DOHH2 (cell line): ENCODE data around the gene SULT2B1.

ENCODE experiments used
- EZH2phosphoT487 ChIP-seq: fragments of 200-600 bp; sonication (generic); IDR thresholded peaks from 2 replicates; pipeline ENCODE4 v1.6.1; 2017; ENCODE audit warnings: borderline replicate concordance, mild to moderate bottlenecking, antibody characterized with exemption, low read length, moderate library complexity, mixed read lengths
- TF ChIP-seq, protein P1 (sequence below): fragments of 200-600 bp; sonication (generic); IDR thresholded peaks from one replicate; pipeline ENCODE4 v1.5.1; 2014; ENCODE audit warnings: antibody characterized with exemption, mild to moderate bottlenecking, low read depth, low read length; ENCODE audit not compliant: poor library complexity, severe bottlenecking

DNA sequence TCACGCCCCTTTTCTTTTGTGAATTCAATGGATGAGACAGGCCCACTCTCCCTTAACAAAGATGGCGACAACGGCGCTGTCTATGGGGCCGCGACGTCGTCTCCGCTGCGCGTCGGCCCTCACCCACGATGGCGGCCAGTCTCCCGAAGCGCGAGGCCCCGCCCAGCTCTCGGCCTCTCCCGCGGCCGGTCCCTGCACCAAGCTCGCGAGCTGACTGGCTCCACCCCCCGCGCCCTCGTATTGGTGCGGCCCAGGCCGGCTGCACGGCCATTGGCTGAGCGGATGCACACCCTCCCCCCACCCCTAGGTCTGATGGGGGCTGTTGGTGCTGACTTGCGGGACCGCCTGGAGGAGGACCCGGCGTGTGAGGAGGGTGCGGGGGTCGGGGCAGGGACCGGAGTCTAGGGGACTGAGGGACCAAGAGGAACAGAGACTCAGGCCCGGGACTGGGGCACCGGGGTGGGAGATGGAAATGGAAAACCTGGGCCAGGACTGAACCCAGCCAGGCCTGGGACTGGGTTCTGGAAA, 72.2 kb downstream of the SULT2B1 start:
- TF ChIP-seq, protein P1, sequence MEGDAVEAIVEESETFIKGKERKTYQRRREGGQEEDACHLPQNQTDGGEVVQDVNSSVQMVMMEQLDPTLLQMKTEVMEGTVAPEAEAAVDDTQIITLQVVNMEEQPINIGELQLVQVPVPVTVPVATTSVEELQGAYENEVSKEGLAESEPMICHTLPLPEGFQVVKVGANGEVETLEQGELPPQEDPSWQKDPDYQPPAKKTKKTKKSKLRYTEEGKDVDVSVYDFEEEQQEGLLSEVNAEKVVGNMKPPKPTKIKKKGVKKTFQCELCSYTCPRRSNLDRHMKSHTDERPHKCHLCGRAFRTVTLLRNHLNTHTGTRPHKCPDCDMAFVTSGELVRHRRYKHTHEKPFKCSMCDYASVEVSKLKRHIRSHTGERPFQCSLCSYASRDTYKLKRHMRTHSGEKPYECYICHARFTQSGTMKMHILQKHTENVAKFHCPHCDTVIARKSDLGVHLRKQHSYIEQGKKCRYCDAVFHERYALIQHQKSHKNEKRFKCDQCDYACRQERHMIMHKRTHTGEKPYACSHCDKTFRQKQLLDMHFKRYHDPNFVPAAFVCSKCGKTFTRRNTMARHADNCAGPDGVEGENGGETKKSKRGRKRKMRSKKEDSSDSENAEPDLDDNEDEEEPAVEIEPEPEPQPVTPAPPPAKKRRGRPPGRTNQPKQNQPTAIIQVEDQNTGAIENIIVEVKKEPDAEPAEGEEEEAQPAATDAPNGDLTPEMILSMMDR: no peak
- no peak for TF ChIP-seq EZH2phosphoT487
